RPMI7951 (cell line): ENCODE data around the gene PPP1R9A. TPM values are rescaled to one million over a fixed set of nuclear protein-coding genes. Genes with fewer than 3 reads are reported as not detected.
A peak's percentile ranks its signal among the peaks of the same experiment; 100 is the strongest.

Source experiments
- DNase-seq: peaks from one replicate; pipeline ENCODE4 v3.0.0-alpha.2; 2012; ENCODE audit warnings: low read depth
- total RNA-seq: library from RNA; depleted of rRNA; stranded (reverse); fragments of >200 nt; shearing (Covaris generic); gene quantifications from 2 replicates; pipeline ENCODE4 v1.2.3, GENCODE V29; 2014

PPP1R9A gene
- total RNA-seq, 1 experiment from 2014 or later = 0.12 TPM

- no peak for DNase-seq
These were observed 294.3 kb downstream of the PPP1R9A start for GRCh38 chr7:95201727-95202126.

GRCh38 chr7:95204618-95205017, 297.2 kb downstream of the PPP1R9A start:
- DNase-seq = no peak

- DNase-seq = peak; percentile 67
These were observed 298.4 kb downstream of the PPP1R9A start for GRCh38 chr7:95205665-95206225.

- peak; percentile 13 for DNase-seq
These were observed 301.9 kb downstream of the PPP1R9A start for GRCh38 chr7:95209276-95209675.

GRCh38 chr7:95209788-95210187, 302.4 kb downstream of the PPP1R9A start:
- peak; percentile 37 for DNase-seq

GRCh38 chr7:95213148-95213547, 305.8 kb downstream of the PPP1R9A start:
- DNase-seq = no peak

GRCh38 chr7:95213809-95214492, 306.6 kb downstream of the PPP1R9A start:
- DNase-seq = peak; percentile 50

- DNase-seq = no peak
These were observed 312.3 kb downstream of the PPP1R9A start for GRCh38 chr7:95219721-95220120.

GRCh38 chr7:95220328-95220727, 312.9 kb downstream of the PPP1R9A start:
- DNase-seq = no peak

- DNase-seq = no peak
These were observed 317.9 kb downstream of the PPP1R9A start for GRCh38 chr7:95225301-95225700.

- peak; percentile 44 for DNase-seq
These were observed 321.9 kb downstream of the PPP1R9A start for GRCh38 chr7:95229301-95229700.

GRCh38 chr7:95238252-95238943, 331.0 kb downstream of the PPP1R9A start:
- DNase-seq = no peak

GRCh38 chr7:95240921-95241320, 333.5 kb downstream of the PPP1R9A start:
- no peak for DNase-seq

GRCh38 chr7:95242266-95242665, 334.9 kb downstream of the PPP1R9A start:
- DNase-seq = no peak

GRCh38 chr7:95244616-95245015, 337.2 kb downstream of the PPP1R9A start:
- no peak for DNase-seq

- no peak for DNase-seq
These were observed 338.6 kb downstream of the PPP1R9A start for GRCh38 chr7:95245828-95246500.

GRCh38 chr7:95246831-95247370, 339.5 kb downstream of the PPP1R9A start:
- peak; percentile 62 for DNase-seq

GRCh38 chr7:95250571-95250970, 343.2 kb downstream of the PPP1R9A start:
- no peak for DNase-seq

- no peak for DNase-seq
These were observed 344.6 kb downstream of the PPP1R9A start for GRCh38 chr7:95251966-95252365.

- no peak for DNase-seq
These were observed 346.6 kb downstream of the PPP1R9A start for GRCh38 chr7:95253986-95254385.

- DNase-seq = no peak
These were observed 348.3 kb downstream of the PPP1R9A start for GRCh38 chr7:95255691-95256090.

- DNase-seq = no peak
These were observed 354.6 kb downstream of the PPP1R9A start for GRCh38 chr7:95261895-95262415.
